Activated T-cell treated with anti-CD3 and anti-CD28 coated beads, Interleukin-2, amount 50 U/mL, for 48 hours (primary cell): ENCODE measurements around the gene MICAL1.

Source experiments
- DNase-seq, 2 experiments: peaks; one replicate each; pipeline ENCODE4 v3.0.0-alpha.2; 2020

The MICAL1 gene

GRCh38 chr6:109428889-109429477, 26.6 kb downstream of the MICAL1 start:
- no peak for DNase-seq

- no peak for DNase-seq
Measured at GRCh38 chr6:109424946-109425345, 30.6 kb downstream of the MICAL1 start.

- DNase-seq, result no peak
Measured at GRCh38 chr6:109421184-109421583, 34.4 kb downstream of the MICAL1 start.

- no peak for DNase-seq
Measured at GRCh38 chr6:109420751-109421150, 34.8 kb downstream of the MICAL1 start.

GRCh38 chr6:109417646-109418045, 37.9 kb downstream of the MICAL1 start:
- no peak for DNase-seq

GRCh38 chr6:109411034-109411433, 44.5 kb downstream of the MICAL1 start:
- no peak for DNase-seq

- no peak for DNase-seq
Measured at GRCh38 chr6:109406196-109406595, 49.4 kb downstream of the MICAL1 start.

GRCh38 chr6:109397020-109397419, 58.6 kb downstream of the MICAL1 start:
- no peak for DNase-seq

- no peak for DNase-seq
Measured at GRCh38 chr6:109396046-109396718, 59.4 kb downstream of the MICAL1 start.
